ENCODE measurements around the gene COL6A1.

COL6A1 gene

DNA sequence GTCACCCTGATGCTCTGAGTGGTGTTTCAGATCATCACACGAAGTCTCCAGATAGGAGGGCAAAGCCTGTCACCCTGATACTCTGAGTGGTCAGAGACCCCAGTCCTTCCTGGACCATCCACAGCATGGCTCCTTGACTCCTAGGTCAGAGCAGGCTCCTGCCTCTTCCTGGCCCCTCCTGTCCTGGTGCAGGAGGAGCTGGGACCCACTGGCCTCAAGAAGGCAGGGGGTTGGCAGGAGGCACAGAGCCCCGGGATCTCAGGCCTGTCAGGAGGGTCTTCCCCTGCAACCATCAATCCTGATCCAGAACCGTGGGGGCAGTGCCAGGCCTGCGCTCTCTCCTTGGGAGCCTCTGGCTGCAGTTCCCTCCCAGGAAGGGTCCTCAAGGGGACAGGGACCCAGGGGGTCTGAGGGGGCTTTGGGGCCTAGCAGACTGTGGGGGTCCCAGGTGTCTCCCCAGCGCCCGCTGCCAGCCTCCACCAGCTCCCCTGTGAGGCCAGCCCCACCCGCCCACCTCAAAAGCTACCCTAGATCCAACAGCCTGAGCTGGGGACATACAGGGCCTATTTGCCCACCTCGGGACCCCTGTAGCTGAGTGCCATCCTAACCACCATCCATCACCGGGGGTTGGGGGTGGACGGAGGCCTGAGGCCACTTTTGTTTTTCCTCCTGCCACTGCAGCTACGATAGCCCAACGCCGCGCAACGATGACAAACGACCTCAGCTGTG lies 27.5 kb downstream of the COL6A1 start:
- DNase-seq, result no peak

DNA sequence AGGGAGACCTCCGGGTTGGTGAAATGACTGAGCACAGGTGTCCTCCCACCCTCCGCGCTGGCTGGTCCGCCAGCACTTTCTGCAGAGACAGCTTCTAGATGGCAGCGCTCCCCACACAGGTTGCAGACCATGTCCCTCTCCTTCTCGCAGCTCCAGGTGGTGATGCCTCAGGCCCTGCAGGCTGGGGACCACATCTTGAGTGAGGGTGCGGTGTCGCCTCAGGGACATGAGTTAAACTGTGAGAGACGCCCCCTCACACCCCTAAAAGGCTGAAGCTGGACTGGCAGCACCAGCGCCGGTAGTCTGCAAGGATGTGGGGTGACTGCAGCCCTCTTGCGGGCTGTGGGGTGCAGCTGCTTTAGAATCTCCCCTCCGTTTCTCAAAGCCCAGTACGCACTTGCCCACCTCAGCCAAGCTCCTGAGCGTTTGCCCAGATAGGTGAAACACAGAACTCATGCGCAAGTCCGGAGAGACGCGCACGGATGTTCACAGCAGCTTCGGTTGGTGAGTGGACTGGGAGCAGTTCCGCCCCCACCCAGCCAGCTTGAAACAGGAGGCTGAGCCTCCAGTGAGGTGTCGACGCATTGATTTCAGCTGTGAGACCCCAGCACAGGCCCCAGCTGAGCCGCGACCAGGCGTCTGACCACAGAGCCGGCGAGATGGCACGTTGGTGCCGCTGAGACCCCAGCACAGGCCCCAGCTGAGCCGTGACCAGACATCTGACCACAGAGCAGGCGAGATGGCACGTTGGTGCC lies 28.6 kb downstream of the COL6A1 start:
- DNase-seq, result no peak

DNA sequence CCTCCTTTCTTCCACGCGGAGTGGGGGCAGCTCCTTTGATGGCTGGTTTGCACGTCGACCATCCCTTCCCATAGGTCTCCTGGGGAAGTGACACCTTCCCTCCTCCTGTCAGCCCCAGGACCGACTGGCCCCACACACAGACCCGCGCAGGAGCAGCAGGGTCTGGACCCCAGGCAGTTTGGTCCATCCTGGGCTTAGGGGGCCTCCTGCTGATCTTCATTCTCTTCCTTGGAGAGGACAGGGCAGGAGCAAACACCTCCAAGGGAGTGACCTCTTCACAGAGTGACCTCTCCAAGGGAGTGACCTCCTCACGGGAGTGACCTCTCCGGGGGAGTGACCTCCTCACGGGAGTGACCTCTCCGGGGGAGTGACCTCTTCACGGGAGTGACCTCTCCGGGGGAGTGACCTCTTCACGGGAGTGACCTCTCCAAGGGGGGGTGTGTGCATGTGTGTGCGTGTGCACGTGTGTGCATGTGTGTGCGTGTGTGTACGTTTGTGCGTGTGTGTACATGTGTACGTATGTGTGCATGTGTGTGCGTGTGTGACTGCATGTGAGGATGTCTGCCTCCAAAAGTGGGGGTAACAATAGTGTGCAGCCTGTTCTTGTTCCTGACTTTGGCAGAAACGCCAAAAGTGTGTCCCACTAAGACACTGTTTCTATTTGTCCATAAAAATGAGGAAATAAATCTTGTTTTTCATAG lies 29.8 kb downstream of the COL6A1 start:
- DNase-seq, result no peak

DNA sequence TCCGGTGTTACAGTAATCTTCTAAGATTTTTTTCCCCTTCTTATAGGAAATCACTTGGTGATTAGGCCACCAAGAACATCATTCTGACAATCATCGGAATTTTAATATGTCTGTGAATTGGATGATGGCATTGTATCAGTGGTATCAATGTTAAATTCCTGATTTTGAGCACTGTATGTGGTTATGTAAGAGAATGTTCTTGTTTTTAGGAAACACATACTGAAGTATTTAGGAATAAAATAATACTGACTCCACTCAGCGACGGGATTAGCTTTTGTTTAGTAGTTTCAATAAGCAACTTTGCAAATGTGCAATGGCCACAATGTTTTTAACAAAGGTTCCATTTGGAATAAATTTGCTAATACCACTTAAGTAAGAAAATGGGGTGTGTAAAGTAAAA lies 30.6 kb downstream of the COL6A1 start:
- no peak for DNase-seq

DNA sequence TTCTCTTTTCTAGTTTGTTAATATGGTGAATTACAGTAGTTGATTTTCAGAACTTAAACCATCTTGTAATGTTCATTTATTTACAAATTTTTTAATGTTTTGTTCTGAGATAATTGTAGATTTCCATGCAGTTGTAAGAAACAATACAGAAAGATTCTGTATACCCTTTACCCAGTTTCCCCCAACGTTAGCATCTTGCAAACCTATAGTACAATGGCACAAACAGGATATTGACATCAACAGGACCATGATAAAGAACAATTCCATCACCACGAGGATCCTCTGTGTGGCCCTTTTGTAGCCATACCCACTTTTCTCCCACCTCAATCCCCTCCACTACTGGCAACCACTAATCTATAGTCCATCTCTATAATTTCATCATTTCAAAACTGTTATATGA lies 33.3 kb downstream of the COL6A1 start:
- no peak for DNase-seq

DNA sequence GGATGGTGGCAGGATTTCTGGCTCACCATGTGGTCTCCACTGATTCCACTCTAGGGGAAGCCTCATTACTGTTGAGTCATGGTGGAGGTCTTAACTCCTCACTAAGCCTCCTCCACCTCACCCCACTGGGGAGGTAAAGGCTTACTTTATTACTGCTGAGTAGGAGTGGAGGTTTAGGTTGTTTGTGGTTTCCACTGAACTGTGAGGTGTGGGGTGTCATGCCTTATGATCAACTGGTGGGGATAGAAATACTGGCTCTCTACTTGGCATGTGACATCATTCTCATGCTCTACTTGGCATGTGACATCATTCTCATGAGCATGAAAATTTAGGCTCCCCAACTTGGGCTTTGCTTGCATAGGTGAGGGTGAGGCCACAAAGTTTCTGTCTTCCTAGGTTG lies 35.6 kb downstream of the COL6A1 start:
- no peak for DNase-seq

DNA sequence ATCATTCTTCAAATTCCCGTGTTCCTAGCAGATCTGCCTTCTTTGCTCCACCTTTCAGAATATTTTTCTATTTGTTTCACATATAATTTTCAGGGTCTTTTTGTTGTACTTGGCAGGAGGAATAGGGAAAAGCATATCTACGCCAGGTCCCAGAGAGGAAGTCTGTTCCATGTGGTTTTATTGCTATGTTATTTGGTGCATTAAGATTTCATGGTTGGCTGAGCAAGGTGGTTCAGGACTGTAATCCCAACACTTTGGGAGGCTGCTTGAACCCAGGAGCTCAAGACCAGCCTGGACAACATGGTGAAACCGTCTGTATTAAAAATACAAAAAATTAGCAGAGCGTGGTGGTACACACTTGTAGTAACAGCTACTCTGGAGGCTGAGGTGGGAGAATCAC lies 36.1 kb downstream of the COL6A1 start:
- no peak for DNase-seq

DNA sequence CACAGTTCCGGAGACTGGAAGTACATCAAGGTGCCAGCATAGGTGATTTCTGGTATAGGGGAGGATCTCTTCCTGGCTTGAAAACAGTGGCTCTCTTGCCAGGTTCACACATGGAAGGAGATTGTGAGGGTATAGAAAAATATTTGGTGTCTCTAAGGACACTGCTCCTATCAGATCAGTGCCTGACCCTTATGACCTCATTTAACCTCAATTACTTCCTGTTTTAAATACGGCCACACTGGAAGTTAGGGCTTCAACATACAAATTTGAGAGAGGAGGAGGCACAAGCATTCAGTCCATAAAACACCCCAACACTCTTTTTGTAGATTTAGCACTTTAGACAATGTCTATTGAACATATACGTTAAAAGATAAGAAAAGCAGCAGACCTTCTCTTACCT lies 37.0 kb downstream of the COL6A1 start:
- DNase-seq, result no peak

DNA sequence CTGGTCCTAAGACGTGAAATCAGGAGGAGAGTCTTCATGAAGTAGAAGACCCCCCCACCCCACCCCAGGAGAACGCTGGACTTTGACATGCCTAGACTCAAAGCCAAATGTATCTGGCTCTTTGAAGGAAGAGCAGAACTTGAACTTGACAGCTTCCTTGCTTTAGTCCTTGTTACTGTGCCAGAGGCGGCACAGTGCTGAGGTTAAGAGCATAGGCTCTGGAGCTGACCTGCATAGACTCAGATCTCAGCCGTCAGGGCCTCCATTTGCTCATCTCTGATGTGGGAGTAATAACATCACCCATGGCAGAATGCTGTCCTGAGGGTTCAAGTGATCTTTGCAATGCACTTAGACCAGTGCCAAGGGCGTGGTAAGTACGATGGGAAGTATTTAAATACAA lies 39.0 kb downstream of the COL6A1 start:
- no peak for DNase-seq

DNA sequence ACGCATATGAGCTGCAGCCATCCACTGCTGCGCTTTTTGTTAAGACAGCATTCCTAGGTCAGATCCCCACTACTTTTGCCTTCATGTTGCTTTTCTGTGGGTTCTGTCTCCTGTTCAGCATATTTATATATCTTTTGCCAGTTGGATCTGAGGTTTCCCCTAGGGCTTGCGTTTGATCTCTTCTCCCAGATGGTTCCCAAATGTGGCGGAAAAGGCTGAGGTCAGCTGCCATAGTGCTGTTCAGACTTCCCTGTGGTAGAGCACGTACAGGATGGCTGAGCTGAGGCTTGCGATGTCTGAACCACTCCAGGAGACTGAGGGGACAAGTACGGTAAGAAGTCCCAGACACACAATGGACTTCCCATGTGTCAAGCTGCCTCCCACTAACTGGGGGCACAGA lies 39.8 kb downstream of the COL6A1 start:
- DNase-seq, result no peak

DNA sequence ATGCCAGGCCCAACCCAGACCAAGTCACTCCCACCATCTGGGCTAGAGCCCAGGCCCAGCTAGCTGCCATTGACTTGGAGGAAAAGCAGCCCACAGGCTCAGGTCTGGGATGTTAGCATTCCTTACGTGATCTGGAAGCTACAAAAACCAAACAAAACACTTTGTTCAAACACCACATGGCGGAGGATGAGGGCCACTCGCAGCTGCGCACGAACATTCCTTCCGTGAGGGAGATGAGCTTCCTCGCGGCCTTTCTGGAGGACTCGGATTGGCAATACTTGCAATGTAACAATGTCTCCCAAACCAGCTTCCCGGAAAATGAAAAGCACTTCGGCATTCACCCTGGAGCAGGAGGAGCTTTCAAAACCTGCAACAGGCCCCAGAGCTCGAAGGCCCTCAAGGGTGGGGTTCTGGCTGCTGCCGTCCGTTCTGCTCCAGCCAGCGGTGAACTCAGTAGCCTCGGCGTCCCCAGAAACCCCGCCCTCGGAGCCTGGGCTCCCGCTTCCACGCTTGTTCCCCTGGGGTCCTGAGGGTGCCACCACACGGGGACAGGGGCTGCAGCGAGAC lies 40.5 kb downstream of the COL6A1 start:
- no peak for DNase-seq

DNA sequence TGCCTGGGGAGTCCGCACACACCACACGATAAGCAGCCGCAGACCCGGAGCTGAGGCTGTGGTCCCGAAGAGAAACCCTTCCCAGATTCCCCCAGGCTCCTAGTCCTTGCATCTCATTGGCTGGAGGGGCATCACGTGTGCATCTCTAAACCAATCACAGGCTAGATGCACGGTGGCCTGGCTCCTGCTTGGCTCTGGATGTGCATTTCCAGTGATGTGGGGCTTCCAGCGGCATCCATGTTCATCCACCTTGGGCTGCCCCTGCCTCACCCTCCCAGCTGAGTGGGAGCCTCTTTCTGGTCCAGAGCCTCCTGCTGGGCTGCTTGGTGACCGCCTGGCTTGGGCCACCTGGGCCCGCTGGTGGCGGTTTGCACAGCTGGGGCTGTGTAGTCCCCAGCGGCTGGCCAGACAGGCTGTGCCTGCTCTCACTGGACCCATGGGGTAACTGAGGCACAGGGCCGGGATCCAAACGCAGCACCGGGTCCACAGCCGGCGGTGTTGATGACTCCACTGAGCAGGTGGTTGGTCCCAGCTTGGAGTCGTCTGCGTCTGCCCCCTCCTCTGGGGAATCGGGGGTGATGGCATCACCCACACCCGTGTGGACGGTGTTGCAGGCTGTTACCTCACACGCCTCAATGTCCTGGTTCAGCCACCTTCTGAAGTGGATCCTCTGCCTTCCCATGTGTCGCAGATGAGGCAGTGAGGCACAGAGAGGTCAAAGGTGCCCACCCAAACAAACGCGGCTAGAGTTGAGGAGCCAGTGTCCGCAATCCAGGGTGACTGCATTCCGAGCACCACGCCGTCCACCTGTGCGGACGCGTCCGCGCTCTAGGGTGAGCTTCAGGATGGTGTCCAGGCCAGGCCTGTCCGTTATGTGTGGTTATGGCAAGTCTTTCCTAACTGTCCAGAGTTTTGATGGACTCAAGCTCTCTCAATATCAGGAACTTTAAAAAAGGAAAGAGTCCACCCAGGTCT lies 41.3 kb downstream of the COL6A1 start:
- no peak for DNase-seq

DNA sequence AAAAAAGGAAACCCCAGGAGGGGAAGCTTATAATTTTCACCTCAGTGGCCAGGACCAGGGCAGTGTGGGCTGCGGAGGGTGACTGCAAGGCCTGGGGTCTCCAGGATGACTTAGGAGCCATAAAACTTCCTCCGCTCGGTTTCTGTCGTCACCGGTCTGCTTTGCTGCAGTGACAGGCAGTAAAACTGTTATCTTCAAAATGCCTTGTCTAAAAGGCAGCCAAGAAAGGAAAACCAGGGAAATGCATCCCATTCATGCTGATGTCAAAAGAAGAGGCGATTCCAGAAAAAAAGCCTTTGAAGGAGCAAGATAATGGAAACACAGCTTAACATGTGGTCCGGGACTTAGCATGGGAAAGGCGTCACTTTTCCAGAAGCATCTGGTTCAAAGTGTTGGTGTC lies 42.0 kb downstream of the COL6A1 start:
- DNase-seq, result no peak

DNA sequence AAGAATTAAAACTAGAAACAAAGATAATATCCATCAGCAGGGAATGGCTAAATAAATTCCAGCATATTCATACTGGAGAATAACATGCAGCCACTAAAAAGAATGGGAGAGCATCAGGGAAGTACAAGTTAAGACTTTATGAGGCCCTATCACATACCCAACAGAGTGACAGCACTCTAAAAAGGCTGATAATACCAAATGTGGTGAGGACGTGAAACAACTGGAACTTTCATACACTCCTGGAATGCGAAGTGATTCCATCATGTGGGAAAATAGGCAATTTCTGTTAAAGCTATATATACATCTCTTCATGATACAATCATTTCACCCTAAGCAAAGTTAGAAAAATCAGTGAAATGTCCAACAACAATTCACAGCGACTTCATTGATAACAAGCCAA lies 42.6 kb downstream of the COL6A1 start:
- no peak for DNase-seq

DNA sequence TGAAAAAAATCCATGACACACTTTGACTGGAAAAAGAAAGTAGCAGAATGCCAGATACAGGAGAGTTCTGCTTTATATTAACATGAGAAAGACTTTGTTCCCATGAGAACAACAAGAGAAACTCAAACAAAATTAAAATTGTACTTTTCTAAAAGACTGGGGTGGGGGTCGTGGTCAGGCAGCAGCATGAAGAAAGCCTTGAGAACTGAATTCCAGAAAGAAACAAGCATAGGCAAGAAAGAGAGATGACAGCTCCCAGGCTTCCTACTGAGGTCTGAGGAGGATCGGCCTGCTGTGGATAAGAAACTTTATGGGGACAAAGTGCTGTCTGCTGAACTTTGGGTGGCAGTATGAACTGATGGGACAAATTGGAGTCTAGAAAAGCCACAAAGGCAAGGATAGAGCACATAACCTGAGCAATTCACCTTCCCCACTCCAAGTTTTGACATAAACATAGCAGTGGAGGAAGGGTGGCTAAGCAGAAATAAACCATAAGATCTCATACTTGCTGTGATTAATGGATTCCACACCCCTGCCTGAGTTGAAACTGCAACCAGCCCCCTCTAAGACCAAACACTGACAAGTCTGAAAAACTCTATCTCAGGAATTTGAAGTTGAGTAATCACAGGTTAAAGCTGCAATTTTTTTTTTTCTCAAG lies 43.7 kb downstream of the COL6A1 start:
- DNase-seq, result no peak

DNA sequence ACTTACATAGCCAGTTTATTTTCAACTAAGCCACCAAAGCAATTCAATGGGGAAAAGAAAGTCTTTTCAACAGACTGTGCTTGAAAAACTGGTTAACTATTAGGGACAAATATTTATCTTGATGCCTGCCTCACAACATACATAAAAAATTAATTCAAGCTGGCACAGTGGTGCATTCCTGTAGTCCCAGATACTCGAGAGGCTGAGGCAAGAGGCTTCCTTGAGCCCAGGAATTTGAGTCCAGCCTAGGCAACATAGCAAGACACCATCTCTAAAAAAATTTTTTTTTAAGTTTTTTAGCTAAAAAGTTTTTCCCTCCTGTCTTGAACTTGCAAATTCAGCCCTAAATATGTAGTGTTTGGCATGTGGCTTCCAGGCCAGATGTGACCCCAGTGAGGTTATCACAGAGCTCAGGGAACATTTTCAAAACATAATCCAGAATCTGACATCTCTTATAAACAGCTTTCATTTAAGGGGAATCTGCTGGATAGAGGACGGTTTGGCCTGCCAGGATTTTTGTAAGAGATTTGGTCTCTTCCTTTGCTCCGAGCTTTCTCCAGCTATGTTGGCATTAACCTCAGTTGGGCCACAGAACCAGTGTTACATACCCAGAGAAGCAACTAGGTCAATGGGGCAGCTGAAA lies 46.4 kb downstream of the COL6A1 start:
- DNase-seq, result no peak

DNA sequence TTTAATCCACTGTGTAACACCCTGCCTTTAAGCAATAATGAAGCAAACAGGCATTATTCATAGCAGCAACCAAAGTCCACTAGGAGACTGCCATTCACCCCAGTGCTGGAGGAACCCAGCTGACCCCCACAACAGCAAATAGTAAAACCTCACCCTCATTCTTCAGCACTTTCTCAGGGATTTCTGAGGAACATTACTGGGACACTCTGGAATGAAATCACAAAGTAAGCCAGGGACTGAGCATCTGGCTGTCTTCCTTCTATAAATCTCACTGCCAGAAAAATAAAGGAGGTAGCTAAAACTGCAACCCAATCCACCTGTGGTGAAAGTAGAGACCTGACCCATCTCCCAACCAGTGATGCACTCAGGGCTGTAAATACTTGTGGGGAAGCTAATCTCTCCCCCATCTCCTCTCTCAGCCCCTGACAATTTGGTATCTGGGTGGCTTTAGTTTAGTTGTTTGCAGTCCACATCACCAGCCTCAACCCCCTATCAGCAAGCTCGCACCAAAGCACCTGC lies 47.1 kb downstream of the COL6A1 start:
- DNase-seq, result no peak

DNA sequence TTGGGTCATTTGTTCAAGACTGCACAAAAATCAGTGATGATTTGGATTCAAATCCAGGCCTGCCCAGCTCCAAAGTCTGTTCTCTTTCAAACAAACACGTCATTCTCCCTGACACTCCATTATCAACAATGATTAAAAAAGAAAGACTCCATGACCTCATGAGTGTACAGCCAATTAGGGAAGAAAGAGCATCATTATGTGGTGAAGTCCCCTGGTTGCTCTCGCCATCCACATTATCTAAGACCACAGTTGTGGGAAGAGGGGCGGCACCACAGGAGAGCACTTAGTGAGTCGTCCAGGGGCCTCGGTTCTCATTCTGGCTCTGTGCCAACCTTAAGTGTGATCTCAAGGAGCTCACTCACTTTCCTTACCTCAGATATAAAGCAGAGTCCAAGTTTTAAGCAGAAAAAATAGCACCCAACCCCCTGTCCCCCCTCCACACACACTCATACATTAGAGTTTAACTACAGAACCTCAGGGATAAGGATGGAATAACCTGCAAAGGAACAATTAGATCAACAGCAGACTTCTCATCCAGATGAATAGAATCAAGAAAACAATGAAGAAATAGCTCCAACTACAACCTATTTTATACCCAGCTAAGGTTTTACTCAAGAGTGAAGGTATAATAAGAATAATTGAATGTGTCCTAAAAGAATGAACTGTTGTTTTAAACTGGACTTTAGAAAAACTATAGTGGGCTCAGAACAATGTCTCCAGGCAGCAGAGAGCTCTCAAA lies 47.8 kb downstream of the COL6A1 start:
- DNase-seq, result no peak

DNA sequence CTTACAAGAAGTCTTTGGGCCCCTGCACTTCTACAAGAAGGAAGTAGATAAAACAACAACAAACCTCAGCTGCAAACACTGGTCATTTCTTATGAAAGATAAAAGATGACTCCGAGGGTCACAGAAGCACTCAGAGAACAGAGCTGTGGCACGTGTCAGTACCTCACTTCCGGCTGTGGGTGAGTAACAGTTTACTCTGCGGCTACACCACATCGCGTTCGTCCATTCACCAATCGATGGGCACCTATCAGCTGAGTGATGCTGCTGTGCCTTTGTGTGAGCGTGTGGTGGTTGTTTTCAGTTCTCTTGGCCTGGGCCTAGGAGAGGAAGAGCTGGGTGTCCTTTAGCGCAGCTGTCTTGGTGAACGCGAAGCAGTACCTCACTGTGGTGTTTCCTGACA lies 49.9 kb downstream of the COL6A1 start:
- DNase-seq, result no peak

DNA sequence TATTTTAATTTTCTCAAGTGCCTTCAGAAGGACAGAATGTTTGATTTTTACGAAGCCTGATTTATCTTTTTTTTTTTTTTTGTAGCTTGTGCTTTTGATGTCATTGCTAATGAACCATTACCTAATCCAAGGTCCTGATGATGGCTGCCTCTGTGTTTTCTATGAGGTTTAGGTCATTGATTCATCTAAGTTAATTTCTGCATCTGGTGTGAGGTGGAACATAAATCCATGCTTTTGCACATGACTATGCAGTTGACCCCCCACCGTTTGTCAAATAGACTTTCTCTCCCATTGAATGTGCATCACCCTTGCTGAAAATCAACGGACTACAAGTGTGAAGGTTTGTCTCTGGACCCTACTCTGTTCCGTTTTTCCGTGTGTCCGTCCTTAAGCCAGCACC lies 50.5 kb downstream of the COL6A1 start:
- no peak for DNase-seq
